H1 (cell line): ENCODE measurements around the gene UBE2D2. TPM values are rescaled to one million over a fixed set of nuclear protein-coding genes. Genes with fewer than 3 reads are reported as not detected.
A peak's percentile ranks its signal among the peaks of the same experiment; 100 is the strongest.

Experiments used
- CTCF ChIA-PET: fragments of 300-600 bp; sonication (Branson Sonifier 250); formaldehyde crosslinking; loops from one replicate; lab custom pipeline; 2021; ENCODE audit not compliant: partially characterized antibody; lab: Charles Lee
- POLR2A ChIA-PET: fragments of 300-600 bp; sonication (Branson Sonifier 250); formaldehyde crosslinking; loops from one replicate; lab custom pipeline; 2021; ENCODE audit warnings: inconsistent platforms; ENCODE audit not compliant: partially characterized antibody; lab: Charles Lee
- DNase-seq, 2 experiments: peaks; one replicate each; pipeline versions ENCODE4 v3.0.0 to v3.0.0-alpha.2; 2010 to 2022; ENCODE audit warnings: low spot score in 2 of 2, low read depth in 1 of 2, mixed read lengths in 1 of 2
- FAIRE-seq: peaks from 2 replicates; lab custom pipeline; 2011; peaks lifted over from hg19 to GRCh38; lab: Jason Lieb, UNC
- H2AFZ ChIP-seq: 2 replicates; pipeline ENCODE4 v1.8.1; 2012; ENCODE audit warnings: low read length, inconsistent platforms
- H2AK5ac ChIP-seq: 2 replicates; pipeline ENCODE4 v1.6.1; 2013; ENCODE audit warnings: low read depth, low read length
- H2BK120ac ChIP-seq: replicated peaks from 2 replicates; pipeline ENCODE3; 2013; ENCODE audit warnings: low read depth, low read length, inconsistent platforms
- H2BK12ac ChIP-seq: 2 replicates; pipeline ENCODE4 v1.6.1; 2013; ENCODE audit warnings: low read depth, low read length
- H2BK15ac ChIP-seq: 2 replicates; pipeline ENCODE4 v1.6.1; 2013; ENCODE audit warnings: low read length
- H2BK20ac ChIP-seq: 2 replicates; pipeline ENCODE4 v1.6.1; 2013; ENCODE audit warnings: low read length
- H2BK5ac ChIP-seq: 2 replicates; pipeline ENCODE4 v1.6.1; 2013; ENCODE audit warnings: low read depth, low read length
- H3K14ac ChIP-seq: 2 replicates; pipeline ENCODE4 v1.6.1; 2013; ENCODE audit warnings: inconsistent platforms; ENCODE audit not compliant: insufficient read length
- H3K18ac ChIP-seq: 2 replicates; pipeline ENCODE4 v1.6.1; 2013; ENCODE audit warnings: low read length; ENCODE audit errors: extremely low read depth
- H3K23ac ChIP-seq: 2 replicates; pipeline ENCODE4 v1.6.1; 2013; ENCODE audit warnings: inconsistent platforms; ENCODE audit not compliant: insufficient read length
- H3K23me2 ChIP-seq: 2 replicates; pipeline ENCODE4 v1.6.1; 2013; ENCODE audit warnings: low read depth, low read length
- H3K27ac ChIP-seq: 2 replicates; pipeline ENCODE4 v1.6.1; 2011; ENCODE audit warnings: low read depth, low read length, inconsistent platforms
- H3K27me3 ChIP-seq, 4 experiments: replicated peaks in 1 of 4; 1 replicate in 1 of 4; 2 replicates in 3 of 4; pipeline versions ENCODE4 v1.6.1 to v1.8.1; 2011 to 2013; ENCODE audit warnings: low read length in 3 of 4, mild to moderate bottlenecking in 3 of 4, inconsistent platforms in 2 of 4, mixed read lengths in 2 of 4, moderate library complexity in 1 of 4; ENCODE audit not compliant: control insufficient read depth in 3 of 4, insufficient read depth in 3 of 4; ENCODE audit errors: extremely low read depth in 1 of 4
- H3K36me3 ChIP-seq, 4 experiments: 2 replicates each; pipeline versions ENCODE4 v1.6.1 to v1.8.1; 2011 to 2013; ENCODE audit warnings: mild to moderate bottlenecking in 4 of 4, low read length in 3 of 4, moderate library complexity in 2 of 4, control low read depth in 1 of 4, inconsistent platforms in 1 of 4; ENCODE audit not compliant: insufficient read depth in 4 of 4, control insufficient read depth in 2 of 4
- H3K4ac ChIP-seq: replicated peaks from 2 replicates; pipeline ENCODE3; 2013; ENCODE audit warnings: low read length, low read depth, mixed read lengths, inconsistent platforms; ENCODE audit not compliant: insufficient read length
- H3K4me1 ChIP-seq, 4 experiments: replicated peaks in 1 of 4; 1 replicate in 1 of 4; 2 replicates in 3 of 4; pipeline versions ENCODE4 v1.6.1 to v1.8.1; 2011 to 2013; ENCODE audit warnings: low read length in 3 of 4, inconsistent platforms in 2 of 4, mixed read lengths in 1 of 4; ENCODE audit not compliant: insufficient read depth in 4 of 4, control insufficient read depth in 3 of 4
- H3K4me2 ChIP-seq, 2 experiments: 2 replicates each; pipeline versions ENCODE4 v1.6.1 to v1.8.1; 2011 to 2013; ENCODE audit warnings: low read depth in 2 of 2, low read length in 2 of 2, control low read depth in 1 of 2, inconsistent platforms in 1 of 2, mild to moderate bottlenecking in 1 of 2; ENCODE audit not compliant: insufficient read depth in 1 of 2
- H3K4me3 ChIP-seq, 4 experiments: fragments of 200-600, 300-600 bp in 1 of 4; sonication (generic), shearing (Covaris generic), sonication (Bioruptor Twin) in 1 of 4; 2 replicates each; pipeline versions ENCODE4 v1.5.1 to v1.8.1; 2011 to 2016; ENCODE audit warnings: low read length in 4 of 4, low read depth in 3 of 4, control low read depth in 2 of 4, inconsistent platforms in 2 of 4, mild to moderate bottlenecking in 2 of 4, mixed read lengths in 1 of 4, moderate library complexity in 1 of 4; ENCODE audit not compliant: insufficient read depth in 2 of 4; ENCODE audit errors: extremely low read depth in 1 of 4
- H3K56ac ChIP-seq: replicated peaks from 2 replicates; pipeline ENCODE3; 2013; ENCODE audit warnings: low read depth, mild to moderate bottlenecking, mixed read lengths, low read length, inconsistent platforms; ENCODE audit not compliant: insufficient read length
- H3K79me1 ChIP-seq: 2 replicates; pipeline ENCODE4 v1.6.1; 2013; ENCODE audit warnings: low read depth, low read length, control low read depth
- H3K79me2 ChIP-seq, 2 experiments: 2 replicates each; pipeline versions ENCODE4 v1.6.1 to v1.8.1; 2012 to 2013; ENCODE audit warnings: low read length in 2 of 2, mild to moderate bottlenecking in 2 of 2, inconsistent platforms in 1 of 2; ENCODE audit not compliant: insufficient read depth in 2 of 2, control insufficient read depth in 1 of 2
- H3K9ac ChIP-seq, 4 experiments: replicated peaks in 1 of 4; 1 replicate in 1 of 4; 2 replicates in 3 of 4; pipeline versions ENCODE4 v1.6.1 to v1.8.1; 2011 to 2013; ENCODE audit warnings: low read depth in 3 of 4, low read length in 3 of 4, control low read depth in 2 of 4, mild to moderate bottlenecking in 2 of 4, moderate library complexity in 2 of 4, inconsistent platforms in 1 of 4; ENCODE audit errors: extremely low read depth in 1 of 4
- H3K9me3 ChIP-seq, 2 experiments: 2 replicates each; pipeline versions ENCODE4 v1.6.1 to v1.8.1; 2012 to 2013; ENCODE audit warnings: mild to moderate bottlenecking in 2 of 2, moderate library complexity in 2 of 2, control low read depth in 1 of 2, inconsistent platforms in 1 of 2, low read depth in 1 of 2, low read length in 1 of 2, mixed read lengths in 1 of 2; ENCODE audit not compliant: insufficient read depth in 2 of 2
- H4K20me1 ChIP-seq, 2 experiments: replicated peaks in 1 of 2; 2 replicates each; pipeline versions ENCODE3 to v1.8.1; 2011 to 2013; ENCODE audit warnings: inconsistent platforms in 2 of 2, low read length in 2 of 2, mild to moderate bottlenecking in 1 of 2; ENCODE audit not compliant: insufficient read depth in 2 of 2, control insufficient read depth in 1 of 2
- H4K5ac ChIP-seq: 2 replicates; pipeline ENCODE4 v1.6.1; 2013; ENCODE audit warnings: low read length, low read depth, mixed read lengths, inconsistent platforms; ENCODE audit not compliant: insufficient read length
- H4K8ac ChIP-seq: 2 replicates; pipeline ENCODE4 v1.8.0; 2013; ENCODE audit warnings: mild to moderate bottlenecking, moderate library complexity, low read length, inconsistent platforms; ENCODE audit not compliant: insufficient read depth; ENCODE audit errors: extremely low read depth
- H4K91ac ChIP-seq: replicated peaks from 2 replicates; pipeline ENCODE3; 2013; ENCODE audit warnings: low read length, mixed read lengths, inconsistent platforms; ENCODE audit not compliant: insufficient read length
- ASH2L ChIP-seq: fragments of 200-600, 300-600 bp; sonication (generic); IDR thresholded peaks from one replicate; pipeline ENCODE4 v1.7.1; 2017; ENCODE audit warnings: low read length
- CTCF ChIP-seq, 3 experiments: IDR thresholded peaks; 1 replicate in 2 of 3; 2 replicates in 1 of 3; pipeline versions ENCODE4 v1.5.1 to v1.6.1; 2011; ENCODE audit warnings: low read length in 3 of 3, mild to moderate bottlenecking in 3 of 3, inconsistent platforms in 2 of 3, low read depth in 1 of 3, moderate library complexity in 1 of 3; ENCODE audit not compliant: insufficient read depth in 1 of 3; ENCODE audit errors: control extremely low read depth in 1 of 3
- HDAC2 ChIP-seq, 2 experiments: fragments of 300-600 bp in 1 of 2; sonication (generic) in 1 of 2; IDR thresholded peaks; 2 replicates each; pipeline ENCODE4 v1.6.1; 2011 to 2012; ENCODE audit warnings: low read depth in 2 of 2, low read length in 2 of 2, mild to moderate bottlenecking in 2 of 2, moderate library complexity in 2 of 2, borderline replicate concordance in 1 of 2, inconsistent platforms in 1 of 2
- PHF8 ChIP-seq: fragments of 200-600 bp; sonication (generic); conservative IDR thresholded peaks from 2 replicates; pipeline ENCODE4 v1.7.1; 2012; ENCODE audit warnings: low read depth, mild to moderate bottlenecking, inconsistent platforms, low read length, moderate library complexity
- SP1 ChIP-seq: IDR thresholded peaks from 2 replicates; pipeline ENCODE4 v1.6.1; 2011; ENCODE audit warnings: low read depth, low read length
- WGBS, 2 experiments: shearing (Covaris generic) in 1 of 2; methylation state at CpG; one replicate each; pipeline versions ENCODE4 v1.1.6 to v1.1.7; 2013 to 2015; ENCODE audit warnings: low lambda C conversion rate in 2 of 2, mixed read lengths in 2 of 2, inconsistent platforms in 1 of 2, low coverage in 1 of 2, missing lambda C conversion rate in 1 of 2; ENCODE audit not compliant: insufficient replicate concordance in 2 of 2, insufficient coverage in 1 of 2, insufficient read length in 1 of 2; ENCODE audit errors: extremely low coverage in 1 of 2, missing lambda C conversion rate in 1 of 2; 5-methylcytosine and 5-hydroxymethylcytosine counted together
- polyA plus RNA-seq, 7 experiments: library from polyadenylated mRNA; depleted of rRNA in 3 of 7; stranded (reverse) in 5 of 7; unstranded in 2 of 7; fragments of >200 nt in 5 of 7; fragments of 200-250 nt in 2 of 7; gene quantifications; 1 replicate in 5 of 7; 2 replicates in 1 of 7; 4 replicates in 1 of 7; pipeline versions ENCODE4 v1.2.1 to v1.2.3, GENCODE V29; 2011 to 2013; ENCODE audit warnings: missing spikeins in 2 of 7, mixed read lengths in 2 of 7
- total RNA-seq: library from RNA; stranded (reverse); fragmentation: NEBNext Ultra II Directional; extraction: Animal tissue kit (Norgen Biotek cat#: 25700); gene quantifications from 2 replicates; pipeline ENCODE4 v1.2.1, GENCODE V29; 2021

Gene UBE2D2
- total and polyA plus RNA-seq, 2 of the 8 experiments (the other 6 are each of a cell fraction or from before 2014, with no cell fraction given) = 66.9 to 203 TPM

GRCh38 chr5:139660105-139660922 is 99.2 kb downstream of the UBE2D2 start:
- Histone ChIP-seq H2BK15ac (no peak overlapping the region), H3K4me2 (peak overlapping the region; percentile 21 to 38), H3K27ac (no peak overlapping the region), H2AFZ (no peak overlapping the region), H2BK12ac (no peak overlapping the region), H3K14ac (no peak overlapping the region), H3K4ac (no peak overlapping the region), H2AK5ac (no peak overlapping the region), H3K4me3 (no peak overlapping the region), H2BK5ac (no peak overlapping the region), H2BK20ac (no peak overlapping the region), H4K91ac (no peak overlapping the region), H3K56ac (no peak overlapping the region), H3K9ac (no peak overlapping the region), H4K8ac (peak overlapping the region; percentile 28; the same call in 1 of the 2 replicates), H3K79me2 (peaks cover 20 to 98% of the 10 kb centered on the region in 2 experiments), H3K18ac (peak overlapping the region; percentile 9; the same call in 1 of the 2 replicates), H3K23ac (no peak overlapping the region), H3K27me3 (no peaks in the 10 kb centered on the region), H3K79me1 (peaks cover 40% of the 10 kb centered on the region), H3K4me1 (peaks cover 13 to 64% (median 53%) of the 10 kb centered on the region in 4 experiments), H3K23me2 (no peaks in the 10 kb centered on the region; the same call in 1 of the 2 replicates), H2BK120ac (no peak overlapping the region), H3K36me3 (no peaks in the 10 kb centered on the region), H4K20me1 (peaks cover 65 to 73% of the 10 kb centered on the region in 2 experiments), H3K9me3 (no peaks in the 10 kb centered on the region), H4K5ac (no peak overlapping the region)
- DNase-seq (no peak), FAIRE-seq (no peak)
- TF ChIP-seq CTCF (IDR thresholded peaks at IDR 0.05; ENCODE audit: control extremely low read depth in 1 of 3, insufficient read depth in 1 of 3, low read depth in 1 of 3, low read length in 3 of 3) (no peak), SP1 (no peak), HDAC2 (IDR thresholded peaks at IDR 0.05; ENCODE audit: borderline replicate concordance in 1 of 2, low read depth in 2 of 2, low read length in 2 of 2) (no peak), PHF8 (no peak), ASH2L (no peak)
- POLR2A ChIA-PET = interaction anchor here (0.6 to 4.0 kb wide), 16 partner anchors 10 to 88 kb away, joined by 3 to 31 read pairs (median 5); partner anchors contain the start of gene CXXC5
- CTCF ChIA-PET = interaction anchor here (0.7 to 6.4 kb wide), 20 partner anchors 8 to 115 kb away, joined by 3 to 77 read pairs (median 6); partner anchors contain the start of gene CXXC5
- WGBS, 2 experiments = 67% methylated on average over 13 of the region's 14 CpGs; no CpG with 5 or more reads in 1 of the 2 experiments
